ENCODE measurements around the gene PCLO.
"Not testable (repeated sequence)": the region's sequence is repeated elsewhere in the genome, so short reads cannot be mapped to it uniquely, and the experiment has no call there.

The PCLO gene

DNA sequence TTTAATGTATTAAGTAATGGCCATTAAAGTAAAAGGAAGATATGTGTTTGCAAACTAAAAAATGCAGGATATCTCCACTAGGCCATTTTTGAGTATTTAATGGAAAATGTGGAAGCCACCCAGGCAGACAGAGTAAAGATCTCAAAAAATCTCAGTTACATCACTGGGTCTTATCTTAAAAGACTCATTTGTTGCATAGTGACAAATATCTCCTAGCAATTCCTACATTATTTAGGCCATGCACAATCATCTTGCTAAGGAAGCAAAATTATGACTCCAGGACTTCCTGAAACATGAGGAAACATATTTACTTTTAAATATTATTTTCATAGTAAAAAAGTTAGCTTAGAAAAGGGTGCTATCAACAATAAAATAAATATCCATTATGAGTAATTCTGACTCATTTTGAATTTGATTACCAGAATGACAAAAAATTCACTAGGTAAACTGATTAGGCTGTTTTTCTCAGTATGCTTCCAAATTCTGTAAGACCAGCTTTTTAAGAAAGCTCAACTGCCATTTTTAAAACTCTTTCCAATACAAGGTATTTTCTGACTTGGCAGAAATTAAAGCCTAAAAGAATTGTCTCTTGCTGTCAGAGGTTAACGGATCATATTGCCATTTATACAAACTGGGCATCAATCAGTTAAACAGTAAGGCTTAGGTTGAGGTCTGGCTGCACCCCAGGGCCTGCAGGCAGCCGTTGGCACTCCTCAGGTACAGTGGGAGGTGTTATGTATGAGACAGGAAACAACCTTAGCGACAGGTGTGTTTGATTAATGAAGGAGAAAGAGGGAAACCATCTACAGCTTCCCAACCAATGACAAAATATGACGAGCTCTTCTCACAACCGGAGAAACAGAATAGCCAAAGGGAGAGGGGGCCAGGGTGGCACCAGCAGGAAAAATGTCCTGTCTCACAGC, 31.8 kb downstream of the PCLO start:
- no peak for DNase-seq

DNA sequence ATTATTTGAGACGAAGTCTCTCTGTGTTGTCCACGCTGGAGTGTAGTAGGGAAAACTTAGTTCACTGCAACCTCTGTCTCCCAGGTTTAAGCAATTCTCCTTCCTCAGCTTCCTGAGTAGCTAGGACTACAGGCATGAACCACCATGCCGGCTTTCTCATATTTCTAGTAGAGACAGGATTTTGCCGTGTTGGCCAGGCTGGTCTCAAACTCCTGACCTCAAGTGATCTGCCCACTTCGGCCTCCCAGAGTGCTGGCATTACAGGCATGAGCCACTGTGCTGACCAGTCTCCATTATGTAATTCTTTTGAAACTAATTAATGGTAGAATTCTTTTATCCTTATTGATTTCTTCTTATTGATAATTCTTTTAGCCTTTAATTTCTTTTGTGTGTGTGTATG, 32.5 kb downstream of the PCLO start:
- DNase-seq: no peak

DNA sequence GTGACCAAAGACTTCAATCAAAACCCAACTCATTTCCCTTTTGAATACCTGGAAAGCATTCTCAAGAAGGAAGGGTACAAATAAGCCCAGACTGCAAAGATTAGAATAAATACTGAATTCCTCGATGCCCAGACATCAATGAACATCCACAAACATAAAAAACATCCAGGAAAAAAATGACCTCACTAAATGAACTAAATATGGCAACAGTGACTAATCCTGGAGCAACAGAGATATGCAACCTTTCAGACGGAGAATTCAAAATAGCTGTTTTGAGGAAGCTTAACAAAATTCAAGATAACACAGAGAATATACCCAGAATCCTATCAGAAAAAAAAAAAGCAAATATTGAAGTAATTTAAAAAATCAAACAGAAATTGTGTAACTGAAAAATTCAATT, 43.2 kb downstream of the PCLO start:
- no peak for DNase-seq

DNA sequence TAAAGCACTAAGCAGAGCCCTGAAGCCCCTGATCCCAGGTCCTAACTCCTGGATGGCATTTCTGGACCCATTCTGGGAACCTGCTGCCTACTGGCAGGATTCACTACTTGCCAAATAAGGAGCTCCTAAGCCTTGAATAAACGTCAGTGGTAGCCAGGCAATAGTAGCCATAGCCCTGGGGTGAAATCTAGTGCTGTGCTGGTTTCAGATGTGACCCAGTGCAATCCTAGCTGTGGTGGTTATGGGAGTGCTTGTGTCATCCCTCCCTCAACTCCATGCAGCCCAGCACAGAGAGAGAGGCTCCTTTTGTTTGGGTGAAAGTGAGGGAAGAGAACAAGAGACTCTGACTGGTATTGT, 43.7 kb downstream of the PCLO start:
- DNase-seq: no peak

DNA sequence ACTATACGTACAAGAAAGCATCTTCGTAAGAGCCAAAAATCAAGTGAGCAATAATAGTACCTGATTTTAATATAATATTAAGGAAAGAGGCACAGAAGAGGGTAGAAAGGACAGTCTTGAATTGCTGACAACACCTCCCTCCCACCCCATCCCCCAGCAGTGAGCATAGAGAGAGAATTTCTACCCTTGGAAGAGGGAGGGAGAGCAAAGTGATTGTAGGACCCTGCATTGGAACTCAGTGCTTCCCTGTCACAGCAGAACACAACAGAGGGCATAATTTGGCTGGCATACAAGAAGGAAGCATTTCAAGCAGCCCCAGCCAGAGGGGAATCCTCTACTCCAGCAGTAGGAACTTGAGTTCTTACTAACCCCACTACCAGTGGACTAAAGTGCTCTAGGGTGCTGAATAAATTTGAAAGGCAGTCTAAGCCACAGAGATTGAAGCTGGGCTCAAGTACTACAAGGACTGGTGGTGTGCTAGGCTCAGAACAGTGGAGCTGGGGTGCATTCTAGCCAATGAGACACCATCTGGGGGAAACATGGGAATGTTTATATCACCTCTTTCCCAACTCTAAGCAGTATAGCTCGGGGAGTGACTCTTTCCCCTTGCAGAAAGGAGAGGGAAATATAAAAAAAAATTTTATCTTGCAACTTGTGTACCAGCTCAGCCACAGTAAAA, 44.2 kb downstream of the PCLO start:
- no peak for DNase-seq

DNA sequence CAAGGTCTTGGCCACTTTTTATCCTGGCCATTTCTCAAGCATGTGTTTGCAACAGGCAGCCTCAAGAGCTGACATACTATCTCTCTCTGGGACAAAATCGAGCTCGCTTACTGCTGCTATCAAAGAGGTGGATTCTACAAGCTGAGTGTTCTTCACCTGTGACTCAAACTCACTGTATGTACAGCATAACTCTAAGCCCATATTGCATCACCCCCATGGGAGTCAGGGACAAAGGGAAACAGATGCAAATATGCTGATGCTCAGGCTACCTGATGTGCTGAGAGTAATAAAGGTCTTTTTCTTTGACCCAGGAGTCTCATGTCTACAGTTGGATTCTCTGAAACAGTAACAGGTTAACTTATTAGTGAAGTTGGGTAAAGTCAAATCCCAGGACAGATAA, 45.2 kb downstream of the PCLO start:
- no peak for DNase-seq

DNA sequence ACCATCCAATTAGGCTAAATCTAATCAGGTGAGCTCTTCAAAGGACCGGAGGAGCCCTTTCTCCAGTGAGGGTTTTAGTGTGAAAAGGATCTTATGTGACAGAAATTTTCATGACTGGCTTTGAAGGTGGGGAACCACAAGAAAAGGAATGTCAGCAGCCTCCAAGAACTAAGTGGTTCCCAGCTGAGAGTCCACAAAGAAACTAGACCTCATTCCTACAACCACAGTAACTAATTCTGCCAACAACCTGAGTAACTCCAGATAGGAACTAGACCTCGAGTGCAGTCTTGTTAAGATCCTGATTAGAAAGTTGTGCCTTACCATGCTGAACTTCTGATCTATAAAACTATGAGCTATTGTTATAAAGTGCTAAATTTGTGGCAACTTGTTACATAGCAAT, 51.3 kb downstream of the PCLO start:
- no peak for DNase-seq

DNA sequence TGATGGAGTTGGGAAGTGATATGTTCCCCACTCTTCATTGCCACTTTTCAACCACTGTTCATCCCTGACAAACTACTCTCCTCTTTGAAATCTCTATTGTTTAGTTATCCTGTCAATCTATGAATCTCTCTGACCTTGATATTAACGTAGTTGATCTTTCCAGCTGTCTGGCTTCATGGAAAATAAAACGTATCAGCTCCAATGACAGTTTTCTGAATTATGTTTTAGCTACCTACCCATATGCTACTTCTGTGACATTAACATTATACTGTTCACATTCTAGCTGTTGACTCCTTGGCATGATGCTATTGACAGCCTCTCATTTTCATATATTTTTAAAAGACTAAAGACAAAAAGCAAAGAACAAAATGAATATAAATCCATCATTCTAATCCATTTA, 53.3 kb downstream of the PCLO start:
- no peak for DNase-seq

DNA sequence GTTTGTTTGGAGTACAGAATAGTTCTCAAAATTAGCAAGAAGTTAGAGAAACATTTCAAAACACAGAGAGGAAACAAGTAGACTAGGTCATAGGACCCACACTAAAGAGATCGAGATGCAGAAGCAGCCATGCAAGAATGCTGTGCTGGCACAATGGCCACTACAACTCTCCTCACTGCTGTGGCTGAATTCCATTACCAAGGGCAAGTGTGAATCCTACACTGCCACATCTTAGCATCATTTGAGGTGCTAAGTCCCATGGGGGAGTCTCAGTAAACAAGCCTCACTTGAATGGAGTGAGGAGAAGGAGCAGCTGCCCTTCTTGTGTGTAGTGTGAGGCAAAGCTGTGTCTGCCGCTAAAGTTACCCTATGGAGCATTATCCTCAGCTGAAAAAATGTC, 56.7 kb downstream of the PCLO start:
- no peak for DNase-seq

DNA sequence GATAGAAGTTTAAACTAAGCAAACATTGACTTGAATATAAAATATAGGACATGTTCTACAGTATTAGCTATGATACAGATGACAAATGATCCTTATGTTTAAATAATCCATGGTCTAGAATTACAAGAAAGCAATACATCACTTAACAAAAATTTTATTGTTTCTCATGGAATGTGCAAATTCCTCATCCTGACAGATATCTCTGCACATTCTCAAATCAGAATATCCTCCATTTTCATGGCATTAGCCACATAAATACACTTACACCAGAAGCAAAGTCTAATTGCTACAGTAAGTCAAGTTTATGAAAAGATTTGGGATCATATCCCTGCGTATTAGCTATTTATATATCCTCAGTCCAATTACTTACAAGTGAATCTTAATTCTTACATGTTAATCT, 57.6 kb downstream of the PCLO start:
- no peak for DNase-seq

DNA sequence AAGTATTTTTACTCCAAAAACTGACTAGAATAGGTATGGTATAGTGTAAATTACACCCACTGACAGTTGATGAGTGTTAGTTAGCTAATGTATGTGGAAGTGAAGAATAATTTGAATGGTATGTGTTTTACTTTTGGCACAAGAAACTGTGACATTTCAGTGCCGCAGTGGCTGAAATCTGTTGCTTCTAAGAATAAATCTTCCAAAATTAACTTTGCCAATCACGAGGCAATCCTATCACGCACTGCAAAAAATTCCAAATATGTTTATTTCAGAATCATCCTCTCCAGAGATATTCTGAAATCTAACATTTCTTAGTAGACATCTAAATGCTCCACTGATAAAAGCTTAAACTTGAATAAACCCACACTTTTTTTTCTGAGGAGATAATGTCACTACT, 61.2 kb downstream of the PCLO start:
- no peak for DNase-seq

DNA sequence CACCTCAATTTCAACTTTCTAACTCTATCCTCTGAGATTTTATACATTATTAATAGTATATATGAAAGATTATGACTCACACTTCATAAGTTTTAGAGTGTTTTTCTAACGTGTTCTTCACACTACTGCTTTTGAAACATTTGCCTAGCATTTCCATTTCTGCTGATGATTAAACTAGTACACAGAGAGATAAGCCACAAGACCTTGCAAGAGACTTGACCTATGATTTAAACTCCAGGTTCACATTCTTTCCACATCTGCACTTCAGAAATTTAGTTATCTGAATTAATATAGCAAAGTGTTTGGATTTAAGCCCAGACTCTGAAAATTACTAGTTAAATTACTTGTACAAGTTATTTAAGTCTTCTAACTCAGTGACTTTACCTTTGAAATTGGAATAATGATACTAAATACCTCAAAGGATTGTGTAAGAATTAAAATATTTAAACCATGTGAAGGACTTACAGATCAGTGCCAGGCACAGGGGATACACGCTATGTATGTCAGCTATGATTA, 66.6 kb downstream of the PCLO start:
- no peak for DNase-seq

DNA sequence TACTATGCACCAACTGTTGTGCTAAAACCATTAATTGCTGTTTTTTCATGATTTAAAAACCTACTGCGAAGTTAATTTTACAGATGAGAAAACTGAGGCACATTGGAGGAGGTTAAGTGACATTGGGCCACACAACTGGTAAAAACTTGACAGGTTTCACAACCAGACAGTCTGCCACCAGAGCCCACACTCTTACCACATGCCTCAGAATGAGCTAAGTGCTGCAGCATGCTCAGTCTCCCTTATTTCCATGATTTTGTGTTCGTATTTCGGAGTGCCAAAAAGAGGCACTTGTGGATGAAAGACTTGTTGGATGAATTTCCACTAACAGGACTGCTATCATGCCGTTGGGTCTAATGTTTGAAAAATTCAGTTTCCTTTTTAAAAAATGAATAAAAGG, 77.4 kb downstream of the PCLO start:
- DNase-seq: no peak

DNA sequence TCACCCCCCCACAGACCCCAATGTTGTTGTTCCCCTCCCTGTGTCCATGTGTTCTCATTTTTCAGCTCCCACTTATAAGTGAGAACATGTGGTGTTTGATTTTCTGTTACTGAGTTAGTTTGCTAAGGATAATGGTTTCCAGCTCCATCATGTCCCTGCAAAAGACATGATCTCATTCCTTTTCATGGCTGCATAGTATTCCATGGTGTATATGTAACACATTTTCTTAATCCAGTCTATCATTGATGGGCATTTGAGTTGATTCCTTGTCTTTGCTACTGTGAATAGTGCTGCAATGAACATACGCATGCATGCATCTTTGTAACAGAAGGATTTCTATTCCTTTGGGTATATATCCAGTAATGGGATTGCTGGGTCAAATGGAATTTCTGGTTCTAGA, 82.8 kb downstream of the PCLO start:
- not testable (repeated sequence) for DNase-seq

DNA sequence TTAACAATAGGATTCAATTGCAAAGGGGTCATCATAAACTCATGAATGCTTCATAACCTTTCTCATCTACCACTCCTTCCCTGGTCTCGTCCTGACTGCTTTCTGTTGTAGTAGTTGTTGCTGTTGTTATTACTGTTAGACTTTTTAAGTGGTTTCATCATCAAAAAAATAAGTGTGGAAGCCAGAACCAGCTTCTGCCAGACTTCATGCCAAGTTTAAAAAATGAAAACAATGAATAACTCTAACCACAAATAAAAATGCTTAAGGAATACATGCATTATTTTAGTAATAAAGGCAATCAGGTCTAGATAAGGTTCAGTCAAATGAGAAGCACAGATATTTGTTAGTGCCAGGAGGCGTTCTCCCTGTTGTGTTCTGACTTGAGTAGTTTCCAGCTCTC, 85.4 kb downstream of the PCLO start:
- DNase-seq: no peak

DNA sequence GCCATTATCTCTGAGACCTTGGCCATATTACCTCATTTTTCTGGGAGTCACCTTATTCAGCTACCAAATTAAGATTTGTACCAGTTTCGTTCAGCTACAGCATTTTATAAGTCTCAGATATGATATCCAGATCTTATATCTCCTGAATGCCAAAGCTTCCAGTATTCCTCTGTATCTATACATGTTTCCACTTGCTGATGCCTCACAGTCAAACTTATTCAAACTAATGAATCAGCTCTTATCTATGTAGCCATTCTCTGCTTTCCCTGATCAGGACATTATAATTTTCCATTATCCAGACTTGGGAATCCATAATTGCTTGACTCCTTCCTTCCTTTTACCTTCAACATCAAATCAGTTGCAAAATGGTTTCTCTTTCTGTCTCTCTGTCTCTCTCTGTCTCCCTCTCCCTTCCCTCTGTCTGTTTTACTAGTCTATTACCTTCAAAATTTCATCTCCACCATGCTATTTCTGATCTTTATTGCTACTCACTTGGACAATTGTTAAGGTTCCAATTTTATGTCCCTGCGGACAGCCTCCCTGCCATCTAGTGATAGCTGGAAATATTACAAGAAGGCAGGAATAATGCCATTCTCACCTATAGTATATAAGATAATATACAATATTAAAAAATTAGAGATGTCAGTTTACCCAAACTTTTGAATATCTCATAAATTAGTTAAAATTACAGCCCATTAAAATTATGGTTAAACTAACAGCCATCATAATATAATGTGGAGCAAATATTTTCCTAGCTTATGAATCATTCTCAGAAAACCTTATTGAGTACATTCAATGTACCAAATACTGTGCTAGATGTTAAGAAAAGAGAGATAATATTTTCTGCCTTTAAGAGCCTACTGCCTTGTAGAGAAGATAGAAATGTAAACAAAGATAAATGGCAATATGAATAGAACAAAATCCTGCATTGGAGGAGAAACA, 89.8 kb downstream of the PCLO start:
- no peak for DNase-seq

DNA sequence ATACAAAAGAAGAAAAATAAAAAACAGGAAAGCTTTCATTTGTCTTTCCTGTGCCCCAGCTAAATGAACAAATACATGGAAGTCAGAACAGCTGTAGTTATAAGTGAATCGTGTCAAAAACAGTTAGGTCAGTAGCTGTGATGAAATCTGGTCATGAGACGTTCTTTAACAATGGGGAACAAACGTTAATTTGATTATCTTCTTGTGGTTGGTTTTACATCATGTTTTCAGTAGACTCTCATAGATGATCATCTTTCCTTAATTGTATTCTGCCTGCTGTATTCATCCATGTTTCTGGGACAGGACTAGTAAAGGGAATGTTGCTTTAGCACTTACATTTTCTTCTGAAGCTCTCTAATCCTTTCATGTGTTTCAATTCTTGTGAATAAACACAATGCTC, 97.0 kb downstream of the PCLO start:
- DNase-seq: no peak

DNA sequence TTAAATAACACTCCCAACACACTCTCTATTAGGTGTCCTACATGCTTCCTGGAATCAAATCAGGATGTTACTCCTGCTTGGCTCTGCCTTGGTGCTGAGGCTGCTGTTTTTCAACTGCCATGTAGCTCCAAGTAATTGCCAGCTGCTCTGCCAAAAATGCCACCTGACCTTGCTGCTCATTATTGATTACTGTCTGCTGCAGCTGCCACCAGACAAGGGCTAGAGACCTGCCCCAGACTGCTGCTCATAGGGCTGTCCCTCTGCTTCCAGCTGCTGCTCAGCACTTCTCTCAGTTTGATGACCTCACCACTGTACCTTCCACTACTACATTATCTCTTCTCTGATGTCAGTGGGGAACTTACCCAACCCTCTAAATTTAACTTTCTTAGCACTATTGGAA, 102.5 kb downstream of the PCLO start:
- DNase-seq: no peak

DNA sequence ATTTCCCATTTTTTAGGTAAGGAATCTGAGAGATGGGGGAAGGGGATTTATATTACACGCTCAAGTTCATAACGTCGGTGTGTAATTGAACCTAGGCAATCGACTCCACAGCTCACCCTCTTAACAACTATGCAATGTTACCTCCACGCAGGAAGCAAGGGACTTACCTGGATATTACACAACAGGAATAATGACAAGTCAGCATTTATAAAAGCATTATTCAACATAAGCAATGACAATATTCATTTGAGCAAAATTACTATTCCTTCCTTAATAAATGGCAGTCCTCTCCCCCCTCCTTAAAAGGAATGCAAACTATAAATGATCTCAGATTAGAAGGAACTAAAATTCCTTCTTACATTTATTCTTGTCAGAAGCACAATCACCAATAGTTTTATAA, 104.0 kb downstream of the PCLO start:
- DNase-seq: no peak

DNA sequence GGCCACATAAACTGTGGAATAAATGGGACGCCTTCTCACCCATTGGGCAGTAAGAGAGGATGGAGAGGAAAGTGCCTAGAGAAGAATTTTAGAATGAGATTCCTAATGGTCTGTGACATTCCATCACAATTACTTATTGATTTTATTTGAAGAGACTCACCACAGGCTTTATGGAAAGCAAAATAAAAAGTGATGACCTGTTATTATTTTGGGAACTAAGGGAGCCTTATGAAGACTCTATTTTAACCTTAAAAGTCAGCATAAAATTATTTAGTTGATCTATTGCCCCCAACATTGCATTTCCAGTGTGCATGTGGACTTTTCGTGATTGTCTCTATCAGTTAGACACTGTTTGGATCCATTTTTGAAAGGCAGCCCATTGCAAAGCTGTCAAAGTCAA, 107.5 kb downstream of the PCLO start:
- DNase-seq: no peak

DNA sequence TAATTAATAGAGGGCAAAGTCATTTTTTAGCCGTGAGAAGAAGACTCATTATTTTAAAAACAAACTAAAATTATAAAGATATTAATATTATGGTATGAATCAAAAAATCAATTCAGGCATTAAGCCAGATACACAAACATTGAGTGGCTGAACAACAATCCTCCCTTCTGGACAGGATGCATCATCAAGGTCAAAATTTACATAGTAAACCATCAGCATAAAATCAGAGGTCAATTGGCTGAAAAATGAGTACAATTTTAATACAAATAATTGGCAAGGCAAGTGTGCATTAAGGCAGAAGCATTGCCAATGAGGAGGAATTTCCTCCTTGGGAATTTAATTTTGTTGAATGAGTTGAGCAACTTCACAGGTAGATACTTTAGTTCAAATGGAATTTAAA, 108.2 kb downstream of the PCLO start:
- no peak for DNase-seq

DNA sequence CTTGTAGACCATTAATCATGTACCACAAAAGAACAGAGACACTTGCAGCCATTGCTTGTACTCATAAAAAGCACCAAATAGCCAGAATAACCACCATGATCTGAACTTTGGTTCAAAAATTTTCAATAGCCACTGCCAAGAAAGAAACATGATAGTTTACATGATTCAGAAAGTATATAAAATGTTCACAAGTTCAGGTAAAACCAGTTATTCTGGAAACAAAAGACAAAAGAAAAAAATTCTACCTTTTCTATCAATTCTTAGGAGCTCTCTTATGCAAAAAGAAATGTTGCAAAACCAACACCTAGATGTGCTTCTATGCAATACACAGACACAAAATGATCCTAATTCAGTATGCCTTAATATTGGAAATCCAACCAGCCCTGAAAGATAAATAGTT, 108.7 kb downstream of the PCLO start:
- no peak for DNase-seq

DNA sequence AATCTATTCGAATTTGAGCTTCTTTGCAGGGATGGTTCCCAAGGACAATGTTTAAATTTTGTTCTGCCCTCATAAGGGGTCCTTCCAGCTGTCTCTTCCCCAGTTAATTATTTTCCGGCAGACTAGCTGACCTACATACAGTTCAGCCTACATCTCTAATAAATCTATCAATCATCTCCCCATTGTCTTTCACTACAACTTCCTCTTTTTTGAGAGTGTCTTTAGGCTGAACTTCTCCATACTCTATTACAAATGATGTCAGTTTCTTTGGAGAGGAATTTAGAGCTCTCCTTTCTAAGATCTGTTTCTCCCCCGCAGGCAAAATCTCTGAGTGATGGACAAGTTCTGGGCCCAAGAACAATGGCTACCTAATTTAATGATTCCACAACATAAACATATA, 122.2 kb downstream of the PCLO start:
- no peak for DNase-seq

Measured in GF-D8 (cell line).